BLaER1 (cell line): Measurements from ENCODE around the gene CDSN.

ENCODE experiments used
- H3K27ac ChIP-seq: shearing (Covaris generic); formaldehyde crosslinking; 2 replicates; pipeline ENCODE4 v1.8.1; 2022
- H3K27me3 ChIP-seq: shearing (Covaris generic); formaldehyde crosslinking; 2 replicates; pipeline ENCODE4 v1.8.1; 2022
- H3K36me3 ChIP-seq: shearing (Covaris generic); formaldehyde crosslinking; 2 replicates; pipeline ENCODE4 v1.8.1; 2022
- H3K4me1 ChIP-seq: shearing (Covaris generic); formaldehyde crosslinking; 2 replicates; pipeline ENCODE4 v1.8.1; 2022
- H3K4me2 ChIP-seq: shearing (Covaris generic); formaldehyde crosslinking; 2 replicates; pipeline ENCODE4 v1.8.1; 2022
- H3K4me3 ChIP-seq: shearing (Covaris generic); formaldehyde crosslinking; 2 replicates; pipeline ENCODE4 v1.8.1; 2022
- H3K9ac ChIP-seq: shearing (Covaris generic); formaldehyde crosslinking; 2 replicates; pipeline ENCODE4 v1.8.1; 2022
- H3K9me3 ChIP-seq: shearing (Covaris generic); formaldehyde crosslinking; 2 replicates; pipeline ENCODE4 v1.8.1; 2022
- H4K20me1 ChIP-seq: shearing (Covaris generic); formaldehyde crosslinking; 2 replicates; pipeline ENCODE4 v1.8.1; 2022
- Cebpa-rat ChIP-seq: shearing (Covaris generic); IDR thresholded peaks from 2 replicates; pipeline ENCODE4 v1.8.1; 2022

Gene CDSN

DNA sequence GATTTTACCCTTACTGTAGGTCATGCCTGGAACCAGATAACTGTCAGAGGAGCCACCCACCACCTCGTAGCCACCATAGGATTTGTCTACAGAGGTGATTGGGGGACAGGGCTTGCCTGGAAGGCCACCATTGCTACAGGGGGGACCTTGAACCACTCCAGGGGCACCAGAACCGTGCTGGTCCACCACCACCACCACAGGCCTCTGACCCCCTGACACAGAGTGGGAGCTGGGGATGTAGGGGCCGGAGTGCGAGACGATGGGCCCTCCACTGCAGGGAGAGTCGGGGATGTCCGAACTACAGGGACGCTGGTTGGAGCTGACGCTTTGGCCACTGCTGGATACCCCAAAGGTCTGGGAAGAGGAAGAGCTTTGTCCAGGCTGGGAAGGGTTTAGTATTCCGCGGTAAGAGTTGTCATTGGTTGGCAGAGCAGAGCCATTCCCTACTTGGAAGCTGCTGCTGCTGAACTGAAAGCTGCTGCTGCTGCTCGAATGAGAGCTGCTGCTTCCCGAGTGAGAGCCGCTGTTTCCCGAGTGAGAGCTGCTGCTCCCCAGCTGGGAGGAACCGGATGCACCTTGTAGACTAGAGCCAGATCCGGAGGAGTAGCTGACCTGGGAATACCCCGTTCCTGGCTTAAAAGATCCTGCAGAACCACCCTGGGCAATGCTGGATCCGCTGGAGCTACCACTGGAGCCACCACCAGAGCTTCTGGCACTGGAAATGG, 3.4 kb downstream of the CDSN start:
- peaks cover 2% of the 10 kb centered on the region; the same call in 1 of the 2 replicates for H3K4me1 ChIP-seq
- no peaks in the 10 kb centered on the region for H4K20me1 ChIP-seq
- H3K27me3 ChIP-seq: no peaks in the 10 kb centered on the region
- TF ChIP-seq Cebpa-rat: no peak
- H3K36me3 ChIP-seq: no peaks in the 10 kb centered on the region
- H3K4me2 ChIP-seq: no peak overlapping the region
- H3K9ac ChIP-seq: no peak overlapping the region
- no peaks in the 10 kb centered on the region for H3K9me3 ChIP-seq
- no peak overlapping the region for H3K27ac ChIP-seq
- H3K4me3 ChIP-seq: no peak overlapping the region

DNA sequence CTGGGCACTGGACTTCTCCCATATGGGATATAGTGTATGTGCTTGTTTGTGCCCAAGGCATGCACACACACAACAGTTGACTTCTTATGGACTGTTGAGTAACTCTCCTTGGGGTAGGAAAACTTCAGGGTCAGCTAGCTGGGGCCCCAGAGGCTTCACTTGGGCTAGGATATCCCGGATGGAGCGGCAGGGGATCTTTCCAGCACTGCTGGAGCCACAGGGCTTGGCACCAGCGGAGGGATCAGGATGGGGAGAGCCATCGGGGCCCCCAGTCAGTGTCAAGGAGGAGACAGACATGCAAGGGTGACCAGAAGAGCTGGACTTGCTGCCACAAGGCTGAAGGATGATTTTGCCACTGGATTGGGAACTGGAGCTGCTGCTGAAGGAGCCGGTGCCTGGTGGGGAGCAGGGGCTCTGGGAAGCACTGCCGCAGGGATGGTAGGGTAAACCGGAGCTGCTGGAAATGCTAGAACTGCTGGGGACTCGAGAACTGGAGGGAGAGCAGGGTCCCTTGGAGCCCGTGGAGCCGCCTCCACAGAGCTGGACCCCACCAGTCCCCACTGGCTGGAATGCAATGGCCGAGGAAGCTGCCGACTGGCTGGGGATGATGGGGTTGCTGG, 4.2 kb downstream of the CDSN start:
- H3K9ac ChIP-seq: no peak overlapping the region
- H3K4me3 ChIP-seq: no peak overlapping the region
- H4K20me1 ChIP-seq: no peaks in the 10 kb centered on the region
- H3K36me3 ChIP-seq: no peaks in the 10 kb centered on the region
- H3K9me3 ChIP-seq: no peaks in the 10 kb centered on the region
- no peaks in the 10 kb centered on the region for H3K27me3 ChIP-seq
- H3K4me1 ChIP-seq: no peaks in the 10 kb centered on the region
- H3K27ac ChIP-seq: no peak overlapping the region
- no peak for TF ChIP-seq Cebpa-rat
- no peak overlapping the region for H3K4me2 ChIP-seq

DNA sequence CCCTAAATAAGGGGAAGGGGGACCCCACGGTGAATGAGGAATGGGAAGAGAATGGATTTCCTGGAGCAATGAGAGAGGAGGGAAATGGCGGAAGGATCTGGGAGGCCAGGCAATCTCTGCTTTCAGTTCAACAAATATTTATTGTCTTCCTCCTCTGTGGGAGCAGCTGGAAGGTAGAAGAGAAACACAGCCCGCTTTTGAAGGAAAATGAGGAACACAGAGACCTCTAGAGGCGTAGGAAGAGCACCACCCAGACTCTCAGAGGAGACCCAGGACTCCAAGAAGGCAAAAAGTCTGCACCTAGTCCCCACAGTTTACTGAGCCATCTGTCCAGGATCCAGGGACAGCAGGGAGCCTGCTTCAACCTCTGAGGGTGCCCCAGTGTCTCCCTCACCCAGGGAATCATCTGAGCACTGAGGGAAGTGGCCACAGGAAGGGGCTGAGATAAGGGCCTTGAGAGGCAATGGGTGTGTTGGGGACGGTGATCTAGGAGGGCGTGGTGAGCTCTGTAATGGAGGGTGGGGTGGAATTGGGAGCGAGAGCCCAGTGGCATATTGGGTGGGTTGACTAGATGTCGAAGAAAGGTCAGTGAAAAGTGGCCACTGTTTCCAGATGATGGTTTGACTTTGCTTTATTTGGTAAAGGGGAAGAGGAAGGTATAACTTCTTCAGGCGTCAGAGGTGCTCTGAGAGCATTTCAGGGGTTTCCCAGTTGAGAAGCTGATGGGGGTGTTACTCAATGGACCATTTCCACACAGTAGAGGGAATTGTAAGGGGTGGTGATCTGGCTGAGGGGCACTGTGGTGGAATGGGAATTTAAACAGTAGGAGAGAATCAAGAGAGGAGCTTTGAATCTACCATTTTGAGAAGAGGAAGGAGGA, 5.0 kb downstream of the CDSN start:
- H3K27ac ChIP-seq: no peak overlapping the region

DNA sequence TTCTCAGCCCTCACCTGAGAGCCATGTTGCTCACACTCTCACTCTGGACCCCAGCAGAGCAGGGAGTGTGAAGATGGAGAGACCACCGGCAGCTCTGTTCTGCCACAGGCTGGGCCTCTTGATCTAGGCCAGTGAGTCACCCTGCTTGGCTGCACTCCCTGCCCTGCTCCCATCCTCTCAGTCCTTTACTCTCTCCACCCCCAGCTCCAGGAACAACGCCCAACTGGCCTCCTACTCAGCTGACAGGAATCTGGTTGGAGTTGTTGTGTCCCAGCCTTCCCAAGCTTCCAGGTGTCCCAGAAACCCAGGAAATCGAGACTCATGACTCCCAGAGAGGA, 5.7 kb downstream of the CDSN start, which contains the start of gene PSORS1C1:
PSORS1C1 (plus strand) TSS at position 260 of the 338 bp plus-strand sequence. CDS start 14,833 bp downstream, outside the sequence.
- no peaks in the 10 kb centered on the region for H3K27me3 ChIP-seq
- no peak within 1 kb of the TSS for H3K4me3 ChIP-seq
- no peak within 1 kb of the TSS for H3K27ac ChIP-seq
- no peak for TF ChIP-seq Cebpa-rat
- no peak within 1 kb of the TSS for H3K4me2 ChIP-seq
- H3K36me3 ChIP-seq: no peaks in the 10 kb centered on the region
- H3K4me1 ChIP-seq: no peaks in the 10 kb centered on the region
- H3K9ac ChIP-seq: no peak within 1 kb of the TSS
- H4K20me1 ChIP-seq: no peaks in the 10 kb centered on the region
- H3K9me3 ChIP-seq: no peaks in the 10 kb centered on the region

More for the DNA sequence above, 5.0 kb downstream of the CDSN start:
- H3K4me2 ChIP-seq: no peak overlapping the region
- H3K9me3 ChIP-seq: no peaks in the 10 kb centered on the region
- no peak overlapping the region for H3K4me3 ChIP-seq
- H3K27me3 ChIP-seq: no peaks in the 10 kb centered on the region
- no peaks in the 10 kb centered on the region for H4K20me1 ChIP-seq
- TF ChIP-seq Cebpa-rat: no peak
- H3K36me3 ChIP-seq: no peaks in the 10 kb centered on the region
- H3K4me1 ChIP-seq: no peaks in the 10 kb centered on the region
- H3K9ac ChIP-seq: no peak overlapping the region

DNA sequence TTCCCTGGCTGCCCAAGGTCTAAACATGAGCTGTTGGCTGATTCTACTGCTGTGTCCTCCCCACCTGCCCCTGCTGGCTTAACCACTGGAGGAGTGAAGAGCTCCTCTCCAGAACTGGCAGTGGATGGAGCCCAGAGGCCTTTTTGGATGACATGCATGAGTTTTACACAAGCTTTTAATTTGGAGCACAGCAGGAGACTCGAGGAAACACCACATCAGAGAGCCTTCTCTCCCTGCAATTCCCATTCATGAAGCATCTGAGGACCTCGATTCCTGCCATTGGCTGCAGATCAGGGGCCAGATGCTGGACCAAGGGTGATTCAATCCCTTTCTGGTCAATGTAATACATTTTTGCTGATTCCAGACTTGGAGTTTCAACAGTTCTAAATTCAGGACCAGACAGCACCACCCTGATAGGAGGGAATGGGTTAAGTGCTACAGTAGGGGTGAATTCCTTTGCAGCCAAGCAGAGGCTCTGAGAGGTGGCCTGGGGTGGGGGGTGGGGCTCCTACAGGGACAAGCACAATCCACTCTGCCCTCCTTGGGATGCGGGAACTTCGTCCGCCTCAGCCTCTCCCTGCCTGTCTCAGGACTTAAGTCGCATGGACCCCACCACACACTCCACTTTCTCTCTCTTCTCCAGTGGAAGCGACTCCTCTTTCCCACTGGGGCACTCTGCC, 6.2 kb downstream of the CDSN start:
- H3K4me2 ChIP-seq: no peak overlapping the region
- TF ChIP-seq Cebpa-rat: no peak
- H3K9ac ChIP-seq: no peak overlapping the region

DNA sequence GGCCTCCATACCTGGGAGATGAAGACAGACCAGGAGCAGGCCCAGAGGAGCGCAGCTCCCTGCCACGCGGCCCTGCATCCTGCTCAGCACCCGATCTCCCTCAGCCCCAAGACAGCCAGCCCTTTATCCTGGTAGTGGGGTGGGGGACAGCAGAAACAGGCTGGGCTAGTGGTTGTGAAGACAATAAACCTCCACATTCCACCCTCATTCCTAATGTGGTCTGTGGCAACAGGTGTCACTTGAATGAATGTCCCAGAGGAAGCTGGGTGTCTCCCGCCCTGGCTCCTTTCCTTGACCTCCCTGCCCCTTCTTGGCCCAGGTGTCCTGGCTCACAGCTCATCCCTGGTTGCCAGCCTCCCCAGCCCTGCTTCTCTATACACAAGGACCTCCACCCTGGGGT, 7.8 kb downstream of the CDSN start, which contains the start of gene C6orf15:
C6orf15 (minus strand) TSS at position 98 of the 400 bp plus-strand sequence; CDS start at position 78, 20 bp downstream.
- no peaks in the 10 kb centered on the region for H3K36me3 ChIP-seq
- H3K4me3 ChIP-seq: no peak within 1 kb of the TSS
- no peaks in the 10 kb centered on the region for H4K20me1 ChIP-seq
- H3K4me1 ChIP-seq: no peaks in the 10 kb centered on the region
- H3K4me2 ChIP-seq: no peak within 1 kb of the TSS
- no peak for TF ChIP-seq Cebpa-rat
- no peaks in the 10 kb centered on the region for H3K27me3 ChIP-seq
- no peak within 1 kb of the TSS for H3K27ac ChIP-seq
- H3K9me3 ChIP-seq: no peaks in the 10 kb centered on the region
- H3K9ac ChIP-seq: no peak within 1 kb of the TSS

More for the DNA sequence above, 6.2 kb downstream of the CDSN start:
- Histone ChIP-seq H3K27me3 (no peaks in the 10 kb centered on the region), H3K36me3 (no peaks in the 10 kb centered on the region), H3K27ac (no peak overlapping the region), H3K4me3 (no peak overlapping the region), H3K9me3 (no peaks in the 10 kb centered on the region), H3K4me1 (no peaks in the 10 kb centered on the region), H4K20me1 (no peaks in the 10 kb centered on the region)

DNA sequence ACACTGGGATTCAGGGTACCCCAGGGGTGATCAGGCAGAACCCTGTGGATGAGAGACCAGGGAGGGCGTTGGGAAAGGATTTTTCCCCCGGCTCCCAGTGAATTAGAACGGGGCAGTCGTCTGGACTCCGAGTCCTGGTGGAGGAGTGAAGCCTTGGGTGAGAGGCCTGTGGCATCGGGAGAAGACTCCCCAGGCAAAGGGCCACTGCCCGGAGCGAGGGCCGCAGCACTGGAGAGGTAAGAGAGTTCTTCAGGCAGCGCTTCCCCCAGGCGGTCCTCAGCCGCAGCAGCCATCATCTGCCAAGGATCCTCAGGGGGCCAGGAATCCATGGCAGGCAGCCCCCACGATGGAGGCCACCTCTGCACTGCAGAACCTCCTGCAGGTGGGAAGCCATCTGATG, 8.5 kb downstream of the CDSN start:
- H3K36me3 ChIP-seq: no peaks in the 10 kb centered on the region
- TF ChIP-seq Cebpa-rat: no peak
- no peak overlapping the region for H3K4me3 ChIP-seq
- H3K4me1 ChIP-seq: no peaks in the 10 kb centered on the region
- no peak overlapping the region for H3K27ac ChIP-seq
- no peak overlapping the region for H3K9ac ChIP-seq
- no peaks in the 10 kb centered on the region for H3K9me3 ChIP-seq
- H3K27me3 ChIP-seq: no peaks in the 10 kb centered on the region
- H4K20me1 ChIP-seq: no peaks in the 10 kb centered on the region
- no peak overlapping the region for H3K4me2 ChIP-seq

- Histone ChIP-seq H3K9me3 (no peaks in the 10 kb centered on the region), H3K4me3 (no peak overlapping the region), H3K4me2 (no peak overlapping the region), H3K9ac (no peak overlapping the region), H3K36me3 (no peaks in the 10 kb centered on the region), H4K20me1 (no peaks in the 10 kb centered on the region), H3K27ac (no peak overlapping the region), H3K27me3 (no peaks in the 10 kb centered on the region), H3K4me1 (no peaks in the 10 kb centered on the region)
- no peak for TF ChIP-seq Cebpa-rat
Observed at GRCh38 chr6:31110825-31111582, 9.2 kb downstream of the CDSN start.

DNA sequence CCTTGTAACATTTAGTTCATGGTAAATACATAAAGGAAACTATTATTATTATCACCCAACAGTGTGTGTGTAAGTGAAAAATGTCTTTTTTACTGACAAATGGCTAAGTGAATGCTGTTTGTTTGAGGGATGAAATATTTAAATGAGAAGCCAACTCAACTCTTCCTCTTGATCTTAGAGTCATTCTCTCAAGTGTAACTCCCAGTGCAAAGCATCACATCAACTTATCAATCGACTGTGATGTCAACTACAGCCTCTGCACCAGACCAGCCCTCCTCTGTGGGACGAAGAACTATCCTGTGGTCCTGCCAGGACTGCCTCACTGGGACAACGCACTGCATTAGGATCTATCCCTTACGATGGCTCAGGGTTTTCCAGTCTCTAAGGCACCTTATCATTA, 13.2 kb downstream of the CDSN start:
- Histone ChIP-seq H3K27ac (no peak overlapping the region), H3K4me1 (no peaks in the 10 kb centered on the region), H3K27me3 (no peaks in the 10 kb centered on the region), H3K36me3 (no peaks in the 10 kb centered on the region), H3K9ac (no peak overlapping the region), H3K9me3 (no peaks in the 10 kb centered on the region), H4K20me1 (no peaks in the 10 kb centered on the region), H3K4me3 (no peak overlapping the region), H3K4me2 (no peak overlapping the region)
- TF ChIP-seq Cebpa-rat: no peak
